ENCODE results near the gene CMTM6.
"Not testable (repeated sequence)": the region's sequence is repeated elsewhere in the genome, so short reads cannot be mapped to it uniquely, and the experiment has no call there.

CMTM6 gene

DNA sequence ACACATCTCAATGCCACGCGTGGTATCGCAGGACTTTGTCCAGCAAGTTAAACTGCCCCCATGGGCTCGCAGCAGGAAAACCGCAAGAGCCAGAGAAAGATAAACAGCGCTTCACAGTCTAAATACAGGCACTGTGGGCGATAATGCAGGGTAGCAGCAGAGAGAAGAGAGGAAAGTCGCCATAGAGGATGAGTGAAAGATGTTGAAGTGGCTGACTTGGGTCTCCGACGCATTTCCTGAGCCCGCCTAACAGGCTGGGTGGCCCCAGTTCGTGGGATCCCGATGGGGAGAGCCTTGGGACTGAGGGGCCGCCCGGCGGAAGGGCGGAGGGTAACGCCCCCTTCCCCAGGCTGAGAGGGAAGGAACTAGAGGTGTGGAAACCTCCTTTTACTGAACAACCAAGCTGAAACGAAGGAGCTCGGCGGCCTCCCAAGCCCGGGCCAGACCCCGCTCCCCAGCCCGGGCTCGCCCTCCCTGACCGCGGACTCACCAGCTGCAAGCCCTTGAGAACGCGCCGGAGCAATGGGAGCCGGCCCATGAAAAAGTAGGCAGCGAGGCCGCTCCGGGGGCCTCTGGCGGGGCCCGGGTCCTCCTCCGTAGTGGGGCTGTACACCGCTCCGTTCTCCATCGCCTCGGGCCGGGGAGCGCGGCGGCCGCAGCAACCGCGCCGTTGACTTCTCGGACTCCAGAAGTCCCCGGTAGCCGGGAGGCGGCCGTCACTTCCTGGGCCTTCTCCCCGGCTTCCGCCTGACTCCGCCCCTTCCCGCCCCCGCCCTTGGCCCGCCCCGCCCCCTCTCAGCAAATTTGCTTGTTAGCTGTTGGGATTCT lies at the start of gene CMTM6:
Gene CMTM6, minus strand, starts transcription at position 735 of the 828 bp plus-strand sequence. Its CDS starts 107 bp downstream, at position 628.
- DNase-seq (ENCODE audit: low read depth, low spot score) = no peak

- DNase-seq (ENCODE audit: low read depth, low spot score) = no peak
These were observed 49.4 kb upstream of the CMTM6 start for GRCh38 chr3:32552013-32552412.

GRCh38 chr3:32551496-32551895 lies 48.8 kb upstream of the CMTM6 start:
- DNase-seq (ENCODE audit: low read depth, low spot score) = no peak

DNA sequence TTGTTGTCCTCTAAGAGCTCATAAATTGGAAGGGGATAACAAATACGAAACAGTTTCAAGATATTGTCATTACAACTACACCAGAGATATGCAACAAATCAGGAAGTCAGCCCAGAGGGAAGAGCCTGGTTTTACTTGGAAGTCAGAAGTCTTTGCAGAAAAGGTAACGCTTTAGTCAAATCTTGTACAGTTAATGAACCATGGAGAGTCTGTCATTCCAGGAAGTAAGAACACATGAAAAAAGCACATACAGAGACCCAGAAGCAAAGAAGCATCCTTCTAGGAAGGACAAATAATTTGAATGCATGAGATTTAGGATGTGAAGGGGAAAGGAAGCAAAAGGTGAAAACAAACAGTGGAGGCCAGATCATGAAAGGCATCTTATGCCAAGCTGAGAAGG lies 48.4 kb upstream of the CMTM6 start:
- DNase-seq (ENCODE audit: low read depth, low spot score) = no peak

DNA sequence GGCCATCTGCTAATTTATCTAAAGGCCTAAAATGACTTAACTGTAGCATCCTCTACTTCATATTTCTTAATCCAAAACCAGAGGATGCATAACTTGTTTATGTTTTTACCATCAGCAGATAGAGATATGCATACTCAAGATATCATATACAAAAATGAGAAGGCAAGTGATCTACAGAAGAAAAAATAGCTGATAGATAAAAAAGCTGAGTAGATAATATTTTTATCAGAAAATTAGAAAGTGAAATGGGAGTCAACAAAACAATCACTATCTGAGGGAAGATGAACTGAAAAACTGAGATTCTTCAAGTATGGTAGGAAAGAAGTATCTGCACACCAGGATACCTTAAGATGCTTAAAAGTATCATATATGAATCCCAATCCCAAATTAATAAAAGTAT lies 42.7 kb upstream of the CMTM6 start:
- DNase-seq (ENCODE audit: low read depth, low spot score) = no peak

DNA sequence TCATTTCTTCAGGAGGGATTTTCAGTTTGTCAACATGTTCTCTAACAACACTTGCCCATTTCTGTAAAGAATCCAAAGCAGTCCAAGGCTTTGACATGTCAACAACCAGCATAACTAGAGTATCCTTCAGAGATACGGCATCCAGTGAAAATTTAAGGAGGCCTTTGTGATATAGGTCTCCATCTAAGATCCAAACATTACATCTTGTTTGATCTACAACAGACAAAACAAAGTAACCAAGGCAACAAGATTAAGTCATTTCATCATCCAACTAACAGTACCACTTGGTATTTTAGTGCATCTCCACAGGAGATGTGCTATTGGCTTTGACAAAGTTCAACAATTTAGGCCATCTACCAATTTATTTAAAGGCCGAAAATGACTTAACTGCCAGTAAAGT lies 42.2 kb upstream of the CMTM6 start:
- no peak for DNase-seq (ENCODE audit: low read depth, low spot score)

- DNase-seq (ENCODE audit: low read depth, low spot score) = no peak
These were observed 40.2 kb upstream of the CMTM6 start for GRCh38 chr3:32542807-32543206.

DNA sequence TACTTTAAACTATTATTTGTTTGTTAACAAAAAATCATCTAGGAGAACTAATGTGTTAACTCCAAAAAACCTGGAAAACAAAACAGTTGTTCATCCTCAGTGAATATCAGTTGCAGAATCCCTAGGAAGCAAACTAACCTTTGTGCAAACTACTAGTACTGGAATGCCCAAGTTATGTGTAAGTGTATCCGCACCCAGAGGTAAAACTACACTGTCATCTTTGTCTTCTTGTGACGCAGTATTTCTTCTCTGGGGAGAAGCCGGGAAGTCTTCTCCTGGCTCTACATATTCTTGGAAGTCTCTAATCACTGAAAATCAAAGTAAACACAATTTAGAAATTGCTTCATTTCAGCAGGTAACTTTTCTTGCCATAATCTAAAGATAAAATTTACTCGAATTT lies 38.2 kb upstream of the CMTM6 start:
- no peak for DNase-seq (ENCODE audit: low read depth, low spot score)

GRCh38 chr3:32532434-32532833 lies 29.8 kb upstream of the CMTM6 start:
- no peak for DNase-seq (ENCODE audit: low read depth, low spot score)

DNA sequence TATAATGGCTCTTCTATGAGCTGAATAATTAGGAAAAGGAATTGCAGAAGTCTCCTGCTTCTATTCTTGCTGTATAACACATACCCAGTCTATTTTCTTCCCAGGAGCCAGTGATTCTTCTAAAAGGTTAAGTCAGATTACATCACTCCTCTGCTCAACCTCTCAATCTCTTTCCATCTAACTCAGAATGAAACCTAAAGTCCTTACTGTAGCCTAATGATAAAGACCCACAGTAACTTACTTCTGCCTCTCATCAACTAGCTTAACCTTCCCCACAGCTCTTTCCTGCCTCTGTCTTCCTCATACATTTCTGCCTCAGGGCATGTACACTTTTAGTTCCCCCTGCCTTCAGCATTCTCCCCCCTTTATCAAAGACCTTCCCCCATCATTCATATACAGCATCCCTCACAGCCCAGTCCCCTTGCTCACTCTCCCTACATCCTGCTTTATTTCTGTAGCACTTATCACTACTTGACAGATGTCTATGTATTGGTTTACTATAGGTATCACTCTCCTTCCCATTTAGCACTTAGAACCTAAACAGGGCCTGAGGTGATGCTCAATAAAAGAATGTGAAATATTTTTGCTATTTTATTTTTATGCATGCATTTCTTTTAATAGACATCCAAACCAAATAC lies 28.5 kb upstream of the CMTM6 start:
- no peak for DNase-seq (ENCODE audit: low read depth, low spot score)

GRCh38 chr3:32525720-32526119 lies 23.1 kb upstream of the CMTM6 start:
- no peak for DNase-seq (ENCODE audit: low read depth, low spot score)

DNA sequence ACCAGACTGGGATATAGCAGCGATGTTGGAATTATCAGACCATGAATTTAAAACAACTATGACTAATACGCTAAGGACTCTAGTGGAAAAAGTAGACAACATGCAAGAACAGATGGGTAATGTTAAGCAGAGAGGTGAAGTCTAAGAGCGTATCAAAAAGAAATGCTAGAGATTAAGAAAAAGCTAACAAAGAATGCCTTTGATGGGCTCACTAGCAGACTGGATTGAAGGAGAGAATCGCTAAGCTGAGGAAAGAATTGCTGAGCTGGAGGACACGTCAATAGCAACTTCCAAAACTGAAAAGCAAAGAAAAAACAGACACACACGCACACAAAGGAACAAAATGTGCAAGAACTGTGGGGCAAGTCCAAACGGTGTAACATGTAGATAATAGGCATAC lies 20.0 kb upstream of the CMTM6 start:
- DNase-seq (ENCODE audit: low read depth, low spot score) = no peak

DNA sequence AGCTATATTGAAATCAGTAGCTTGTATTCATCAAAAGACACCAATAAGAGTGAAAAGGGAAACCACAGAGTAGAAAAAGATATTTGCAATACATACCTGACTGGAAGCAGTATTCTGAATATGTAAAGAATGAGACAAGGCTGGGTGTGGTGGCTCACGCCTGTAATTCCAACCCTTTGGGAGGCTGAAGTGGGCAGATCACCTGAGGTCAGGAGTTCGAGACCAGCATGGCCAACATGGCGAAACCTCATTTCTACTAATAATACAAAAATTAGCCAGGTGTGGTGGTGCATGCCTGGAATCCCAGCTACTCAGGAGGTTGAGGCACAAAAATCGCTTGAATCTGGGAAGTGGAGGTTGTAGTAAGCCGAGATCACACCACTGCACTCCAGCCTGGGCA lies 16.3 kb upstream of the CMTM6 start:
- not testable (repeated sequence) for DNase-seq (ENCODE audit: low read depth, low spot score)

DNA sequence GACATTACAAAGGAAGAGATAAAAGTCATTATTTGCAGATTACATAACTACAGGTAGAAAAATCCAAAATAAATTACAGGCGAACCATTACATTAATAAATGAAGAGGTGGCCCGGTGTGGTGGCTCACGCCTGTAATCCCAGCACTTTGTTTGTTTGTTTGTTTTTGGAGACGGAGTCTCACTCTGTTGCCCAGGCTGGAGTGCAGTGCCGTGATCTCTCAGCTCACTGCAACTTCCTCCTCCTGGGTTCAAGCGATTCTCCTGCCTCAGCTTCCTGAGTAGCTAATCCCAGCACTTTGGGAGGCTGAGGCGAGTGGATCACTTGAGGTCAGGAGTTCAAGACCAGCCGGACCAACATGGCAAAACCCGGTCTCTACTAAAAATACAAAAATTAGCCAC lies 14.1 kb upstream of the CMTM6 start:
- DNase-seq (ENCODE audit: low read depth, low spot score) = not testable (repeated sequence)

DNA sequence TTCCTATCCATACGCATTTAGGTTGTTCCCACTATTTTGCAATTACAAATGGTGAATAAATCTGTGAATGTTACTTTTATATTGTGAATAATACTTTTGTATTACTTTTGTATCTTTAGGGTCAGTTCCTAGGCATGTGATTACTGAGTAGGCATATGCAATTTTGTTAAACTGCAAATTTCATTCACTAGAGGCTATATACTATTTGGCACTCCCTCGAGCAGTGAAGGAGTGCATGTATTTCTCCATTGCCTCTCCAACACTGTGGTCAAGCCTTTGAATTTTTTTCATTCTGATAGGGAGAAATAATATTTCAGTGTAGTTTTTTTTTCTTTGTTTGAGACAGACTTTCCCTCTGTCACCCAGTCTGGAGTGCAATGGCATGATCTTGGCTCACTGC lies 8.4 kb upstream of the CMTM6 start:
- DNase-seq (ENCODE audit: low read depth, low spot score) = no peak

DNA sequence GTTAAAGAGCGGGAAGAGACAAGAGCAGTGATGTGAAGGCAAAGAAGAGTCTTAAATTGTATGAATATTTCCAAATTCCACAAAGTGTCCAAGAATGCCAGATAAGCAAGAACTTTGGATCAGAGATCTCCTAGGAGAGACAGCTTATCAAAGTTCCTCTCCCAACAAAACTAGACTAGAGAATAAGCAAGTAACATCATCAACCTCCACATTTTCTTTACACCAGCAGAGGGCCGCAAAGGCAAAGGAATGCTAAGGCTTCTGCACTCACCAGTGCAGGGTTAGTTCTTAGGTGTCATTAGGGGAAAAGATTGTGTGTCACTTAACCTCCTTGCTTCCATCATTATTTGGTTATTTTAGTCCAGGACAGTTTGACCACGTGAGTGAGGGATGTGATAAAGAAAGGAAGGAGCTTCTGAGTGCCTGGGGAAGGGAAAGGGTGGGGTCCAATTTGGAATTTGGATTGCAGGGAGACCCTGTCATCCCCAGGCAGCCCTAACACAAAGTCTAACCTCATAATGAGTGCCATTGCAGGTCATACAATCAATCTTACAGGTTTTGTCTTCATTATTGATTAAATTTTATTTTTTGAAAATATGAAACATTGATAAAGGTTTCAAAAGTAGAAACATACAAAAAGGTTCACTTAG lies 7.5 kb upstream of the CMTM6 start:
- DNase-seq (ENCODE audit: low read depth, low spot score) = no peak

DNA sequence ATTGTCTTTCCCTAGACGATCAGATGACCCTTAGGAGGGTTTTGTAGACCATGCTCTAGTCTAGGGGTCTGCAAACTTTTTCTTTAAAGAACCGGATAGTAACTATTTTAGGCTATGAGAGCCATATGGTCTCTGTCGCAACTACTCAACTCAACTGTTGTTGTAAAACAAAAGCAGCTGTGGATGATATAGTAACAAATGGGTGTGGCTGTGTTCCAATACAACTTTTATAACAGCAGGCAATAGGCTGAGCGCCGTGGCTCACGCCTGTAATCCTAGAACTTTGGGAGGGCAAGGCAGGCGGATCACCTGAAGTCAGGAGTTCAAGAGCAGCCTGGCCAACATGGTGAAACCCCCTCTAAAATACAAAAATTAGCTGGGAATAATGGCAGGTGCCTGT lies 6.1 kb upstream of the CMTM6 start:
- DNase-seq (ENCODE audit: low read depth, low spot score) = no peak

DNA sequence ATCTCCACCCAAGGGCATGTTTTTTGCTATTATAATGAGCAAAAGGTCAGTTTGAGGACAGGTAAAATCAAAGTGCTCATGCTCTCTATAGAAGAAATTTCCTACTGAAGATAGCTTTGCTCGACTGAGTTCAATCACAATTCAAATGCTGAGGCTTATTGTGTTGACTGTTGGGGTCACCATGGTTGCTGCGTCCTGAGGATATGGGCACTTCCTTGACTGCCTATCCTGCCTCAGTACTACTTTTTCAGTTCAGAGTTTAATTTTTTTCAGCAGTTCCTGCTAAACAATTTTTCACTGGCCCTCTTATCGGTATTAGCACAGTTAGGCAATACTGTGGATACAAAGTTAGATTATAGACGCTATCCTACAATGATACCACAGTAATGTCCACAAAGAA lies 3.8 kb upstream of the CMTM6 start:
- no peak for DNase-seq (ENCODE audit: low read depth, low spot score)

DNA sequence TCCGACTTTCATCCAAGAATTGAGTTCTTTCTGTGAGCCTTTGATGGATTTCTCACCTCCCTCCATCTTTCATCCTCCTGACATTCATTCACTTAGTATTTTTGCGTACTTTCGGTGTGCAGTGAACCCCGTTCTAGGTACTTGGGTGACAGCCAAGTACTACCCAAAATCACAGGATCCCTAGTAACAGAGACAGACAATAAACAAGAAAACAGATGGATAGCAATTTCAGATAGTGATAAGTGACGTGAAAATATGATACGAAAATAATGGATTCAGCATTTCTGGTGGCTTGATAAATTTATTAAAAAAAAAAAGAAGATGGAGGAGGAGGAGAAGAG lies 264 bp upstream of the CMTM6 start:
- DNase-seq (ENCODE audit: low read depth, low spot score) = no peak

GRCh38 chr3:32501783-32502117 lies 902 bp downstream of the CMTM6 start:
- DNase-seq (ENCODE audit: low read depth, low spot score) = no peak

GRCh38 chr3:32500880-32501782 lies 1.5 kb downstream of the CMTM6 start:
- no peak for DNase-seq (ENCODE audit: low read depth, low spot score)

GRCh38 chr3:32500231-32500630 lies 2.4 kb downstream of the CMTM6 start:
- DNase-seq (ENCODE audit: low read depth, low spot score) = no peak
